Left forelimb (tissue), 1 donor: Measurements from ENCODE around the gene ABL2.
A peak's percentile ranks its signal among the peaks of the same experiment; 100 is the strongest.
"Not testable (repeated sequence)": the region's sequence is repeated elsewhere in the genome, so short reads cannot be mapped to it uniquely, and the experiment has no call there.

ENCODE experiments used
- DNase-seq: peaks from one replicate; pipeline ENCODE4 v3.0.0-alpha.2; 2018; ENCODE audit warnings: low spot score

ABL2 gene

GRCh38 chr1:179229214-179230140 is at the start of gene ABL2:
Gene ABL2, minus strand, starts transcription at chr1:179229677. Its CDS starts 280 bp downstream, at chr1:179229397.
- DNase-seq, result peak; percentile 82

- no peak for DNase-seq
Observed at GRCh38 chr1:179278920-179279319, 49.4 kb upstream of the ABL2 start.

- DNase-seq, result not testable (repeated sequence)
Observed at GRCh38 chr1:179274424-179274823, 44.9 kb upstream of the ABL2 start.

GRCh38 chr1:179269071-179269470 is 39.6 kb upstream of the ABL2 start:
- no peak for DNase-seq

- no peak for DNase-seq
Observed at GRCh38 chr1:179264507-179264906, 35.0 kb upstream of the ABL2 start.

GRCh38 chr1:179263121-179263520 is 33.6 kb upstream of the ABL2 start:
- no peak for DNase-seq

GRCh38 chr1:179262183-179262582 is 32.7 kb upstream of the ABL2 start:
- DNase-seq, result no peak

GRCh38 chr1:179253286-179253972 is 24.0 kb upstream of the ABL2 start:
- no peak for DNase-seq

GRCh38 chr1:179252606-179253005 is 23.1 kb upstream of the ABL2 start:
- no peak for DNase-seq

- DNase-seq, result no peak
Observed at GRCh38 chr1:179251675-179252074, 22.2 kb upstream of the ABL2 start.

GRCh38 chr1:179247923-179248322 is 18.4 kb upstream of the ABL2 start:
- DNase-seq, result no peak

GRCh38 chr1:179245426-179245825 is 15.9 kb upstream of the ABL2 start:
- DNase-seq, result not testable (repeated sequence)

- DNase-seq, result no peak
Observed at GRCh38 chr1:179241530-179242097, 12.1 kb upstream of the ABL2 start.

GRCh38 chr1:179237222-179237621 is 7.7 kb upstream of the ABL2 start:
- no peak for DNase-seq

GRCh38 chr1:179234863-179235262 is 5.4 kb upstream of the ABL2 start:
- DNase-seq, result no peak

GRCh38 chr1:179231923-179232322 is 2.4 kb upstream of the ABL2 start:
- DNase-seq, result no peak

GRCh38 chr1:179230721-179231120 is 1.2 kb upstream of the ABL2 start:
- DNase-seq, result no peak

- no peak for DNase-seq
Observed at GRCh38 chr1:179230251-179230650, 774 bp upstream of the ABL2 start.

- DNase-seq, result no peak
Observed at GRCh38 chr1:179228783-179229213, 679 bp downstream of the ABL2 start.

- no peak for DNase-seq
Observed at GRCh38 chr1:179226738-179227137, 2.7 kb downstream of the ABL2 start.

- DNase-seq, result not testable (repeated sequence)
Observed at GRCh38 chr1:179224466-179224865, 5.0 kb downstream of the ABL2 start.

GRCh38 chr1:179221121-179221520 is 8.4 kb downstream of the ABL2 start:
- not testable (repeated sequence) for DNase-seq
